HG03520 (cell line): ENCODE data around the gene ATP13A2.

Experiments used
- ATAC-seq: cut with Tn5 transposase; IDR thresholded peaks from one replicate; pipeline ENCODE4 v1.9.1; 2021; ENCODE audit warnings: mild to moderate bottlenecking, moderate library complexity; ENCODE audit not compliant: unreplicated experiment

The ATP13A2 gene

DNA sequence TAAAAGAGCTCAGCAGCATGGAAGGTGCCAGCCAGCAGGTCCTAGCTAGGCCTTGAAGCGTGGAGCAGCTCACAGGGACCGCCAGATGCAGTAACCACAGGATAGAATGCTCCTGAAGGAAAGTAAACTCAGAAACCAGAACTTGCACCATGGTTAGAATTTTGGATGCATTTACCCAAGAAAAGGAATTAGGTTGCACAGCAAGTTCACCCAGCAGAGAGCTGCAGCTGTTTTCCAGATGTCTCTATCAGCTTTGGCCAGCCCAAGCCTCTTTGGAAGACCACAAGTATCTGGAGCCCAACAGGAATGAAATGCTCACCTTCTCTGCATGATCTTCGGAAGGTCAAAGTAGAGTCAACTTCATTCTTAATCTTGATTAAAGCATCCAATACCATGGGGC lies 21.0 kb upstream of the ATP13A2 start:
- no peak for ATAC-seq

DNA sequence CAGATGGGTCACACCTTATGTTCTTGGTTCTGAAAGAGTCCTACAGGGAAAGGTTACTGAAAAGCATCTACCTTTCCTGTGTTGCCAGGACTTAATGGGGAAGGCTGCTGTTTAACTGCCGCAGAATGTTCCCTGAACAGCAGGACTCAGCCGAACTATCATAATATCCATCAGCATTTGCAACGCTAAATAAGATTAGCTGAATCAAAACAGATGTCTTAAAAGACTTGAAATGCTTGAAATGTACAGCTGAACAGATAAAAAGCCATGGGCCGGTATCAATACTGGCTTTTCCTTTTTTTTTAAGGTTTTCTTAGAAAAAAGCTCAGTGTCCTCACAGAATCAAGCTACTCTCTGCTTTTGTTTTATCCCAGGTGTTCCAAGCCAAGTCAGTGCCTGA lies 19.7 kb upstream of the ATP13A2 start:
- ATAC-seq = no peak

DNA sequence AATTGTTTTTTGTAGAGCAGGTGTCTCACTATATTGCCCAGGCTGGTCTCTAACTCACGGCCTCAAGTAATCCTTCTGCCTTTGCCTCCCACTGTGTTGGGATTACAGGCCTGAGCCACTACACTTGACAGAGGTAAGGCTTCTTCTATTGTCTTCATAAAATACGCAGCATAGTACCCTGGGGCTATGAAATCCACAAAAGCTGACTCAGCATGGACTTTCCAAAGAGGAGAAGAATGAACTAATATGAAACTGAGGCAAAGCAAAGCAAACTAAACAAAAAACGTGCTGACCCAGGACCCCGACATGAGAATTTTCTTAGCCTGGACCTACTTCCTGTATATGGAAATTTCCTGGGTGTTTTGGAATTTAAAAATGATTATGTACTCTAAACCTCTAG lies 18.5 kb upstream of the ATP13A2 start:
- no peak for ATAC-seq

DNA sequence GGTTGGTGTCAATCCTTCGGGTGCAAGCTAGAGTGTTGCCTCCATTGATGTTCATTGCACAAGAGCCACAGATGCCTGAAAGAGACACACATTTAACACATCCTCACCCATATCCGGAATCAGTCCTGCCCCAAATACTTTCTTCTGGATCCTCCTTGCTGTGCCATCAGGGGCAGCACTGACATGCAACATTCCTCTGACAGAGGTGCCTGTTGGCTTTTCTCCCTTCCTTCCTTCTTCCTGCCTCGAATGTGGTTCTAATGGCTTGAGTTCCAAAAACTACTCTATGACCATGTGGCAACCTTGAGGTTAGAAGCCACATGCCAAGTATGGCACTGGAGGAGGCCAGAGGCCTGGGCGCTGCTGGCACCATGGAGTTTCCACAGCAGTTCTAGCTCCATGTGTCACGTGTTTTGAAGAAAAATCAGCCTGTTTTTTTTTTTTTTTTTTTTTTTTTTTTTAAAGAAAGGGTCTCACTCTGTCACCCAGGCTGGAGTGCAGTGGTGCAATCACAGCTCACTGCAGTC lies 17.0 kb upstream of the ATP13A2 start:
- no peak for ATAC-seq

DNA sequence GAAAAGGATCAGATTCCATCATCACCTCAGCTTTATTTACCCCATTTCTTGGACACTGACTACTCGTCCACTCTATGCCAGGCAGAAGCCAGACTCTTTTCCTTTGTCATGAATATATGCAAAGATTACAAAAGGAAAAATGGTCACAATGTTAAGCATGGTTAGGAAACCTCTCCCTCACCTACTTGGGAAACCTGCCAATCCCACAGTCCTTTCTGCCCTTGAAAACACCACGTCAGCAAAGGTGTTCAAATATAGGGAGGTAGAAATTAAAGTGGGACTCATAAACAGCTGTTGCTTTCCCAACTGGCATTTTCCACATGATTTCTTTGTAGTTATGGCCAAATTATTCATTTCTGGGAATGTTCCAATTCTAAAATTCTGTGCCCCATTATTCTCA lies 16.2 kb upstream of the ATP13A2 start:
- ATAC-seq = no peak

DNA sequence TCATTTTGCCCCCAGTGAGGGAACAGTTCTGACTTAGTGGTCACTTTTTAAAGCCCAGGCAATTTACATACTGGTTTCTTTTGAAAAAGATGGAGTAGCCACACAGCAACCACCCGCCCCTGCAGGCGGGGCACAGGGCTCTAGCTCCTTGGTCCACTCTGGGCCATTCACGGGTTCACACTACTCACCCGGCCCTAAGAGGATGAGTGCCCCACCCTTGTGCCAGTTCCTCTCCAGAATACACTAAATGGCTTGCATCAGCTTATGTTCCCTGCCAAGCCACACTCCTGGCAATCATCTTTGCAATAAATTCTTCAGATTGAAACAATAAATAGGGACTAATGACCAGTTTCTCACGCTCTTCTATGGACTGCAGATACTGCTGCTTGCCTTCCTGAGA lies 15.7 kb upstream of the ATP13A2 start:
- ATAC-seq = no peak

DNA sequence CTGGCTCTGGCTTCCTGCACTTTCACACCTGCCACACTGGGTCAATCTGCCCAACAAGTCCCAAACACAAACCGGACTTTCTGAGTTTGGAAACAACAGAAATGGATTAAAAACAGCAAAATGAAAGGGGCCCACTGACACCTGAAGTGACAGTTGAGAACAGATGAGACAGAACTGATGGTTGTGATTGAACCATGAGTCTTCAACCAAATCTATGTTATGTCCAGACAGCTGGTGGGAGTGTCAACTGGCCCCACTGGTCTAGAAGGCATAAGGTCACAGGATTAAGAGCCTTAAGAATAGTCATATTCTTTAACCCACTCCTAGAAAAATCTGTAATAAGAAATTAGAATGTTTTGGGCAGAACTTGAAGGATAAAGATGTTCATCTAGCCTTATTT lies 13.0 kb upstream of the ATP13A2 start:
- ATAC-seq = no peak

DNA sequence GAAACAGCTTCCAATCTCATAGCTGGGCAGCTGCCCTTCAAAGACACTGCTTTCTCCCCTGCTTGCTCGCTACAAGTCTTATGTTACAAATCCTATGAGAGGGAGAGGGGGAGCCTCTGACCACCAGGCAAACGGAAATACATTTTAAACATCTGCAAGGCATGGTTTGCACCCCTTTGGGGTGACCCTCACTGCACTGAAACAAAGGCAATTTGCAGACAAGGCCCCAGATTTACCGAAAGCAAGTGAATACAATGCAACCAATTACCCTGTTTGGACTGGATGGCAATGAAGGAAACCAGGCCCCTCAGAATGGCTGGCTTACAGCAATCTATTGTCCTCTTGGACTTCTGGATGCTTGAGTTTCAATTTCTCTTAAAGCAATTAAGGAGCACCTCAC lies 11.8 kb upstream of the ATP13A2 start:
- ATAC-seq = no peak

DNA sequence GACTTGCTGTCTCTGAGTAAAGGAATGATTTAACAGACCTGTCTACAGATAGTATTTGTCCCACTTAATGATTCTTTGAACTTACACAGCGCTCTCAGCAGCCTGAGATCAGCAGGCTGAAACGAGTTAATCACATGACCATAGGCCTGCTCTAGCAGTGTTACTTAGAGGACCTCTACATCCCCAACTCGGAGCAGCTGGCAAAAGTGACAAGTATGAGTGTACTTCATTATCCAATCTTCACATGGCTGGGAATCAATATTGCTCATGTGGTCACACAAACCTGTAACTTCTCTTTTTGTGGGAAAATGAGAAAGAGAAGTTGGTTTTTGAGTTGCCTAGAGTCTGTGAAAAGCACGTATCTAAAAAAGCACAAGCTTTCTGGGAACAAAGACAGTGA lies 11.4 kb upstream of the ATP13A2 start:
- no peak for ATAC-seq

DNA sequence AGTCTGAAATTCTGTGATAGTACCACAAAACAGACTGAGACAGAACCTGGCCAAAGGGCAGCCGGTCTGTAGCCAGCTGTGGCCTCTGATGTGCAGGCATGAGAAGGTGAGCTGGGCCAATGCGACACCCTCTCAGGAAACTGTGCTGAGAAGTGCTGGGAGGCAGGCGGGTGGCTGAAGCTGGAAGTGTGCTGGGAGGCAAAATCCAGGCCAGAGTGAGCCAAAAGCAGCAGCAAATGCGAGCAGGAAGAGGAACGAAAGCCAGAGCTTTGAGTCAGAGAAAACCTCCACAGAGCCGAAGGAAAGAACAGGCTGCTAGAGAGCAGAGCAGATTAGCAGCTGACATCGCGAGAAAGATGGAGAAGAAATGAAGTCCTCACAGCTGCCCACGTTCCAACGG lies 10.2 kb upstream of the ATP13A2 start:
- no peak for ATAC-seq

DNA sequence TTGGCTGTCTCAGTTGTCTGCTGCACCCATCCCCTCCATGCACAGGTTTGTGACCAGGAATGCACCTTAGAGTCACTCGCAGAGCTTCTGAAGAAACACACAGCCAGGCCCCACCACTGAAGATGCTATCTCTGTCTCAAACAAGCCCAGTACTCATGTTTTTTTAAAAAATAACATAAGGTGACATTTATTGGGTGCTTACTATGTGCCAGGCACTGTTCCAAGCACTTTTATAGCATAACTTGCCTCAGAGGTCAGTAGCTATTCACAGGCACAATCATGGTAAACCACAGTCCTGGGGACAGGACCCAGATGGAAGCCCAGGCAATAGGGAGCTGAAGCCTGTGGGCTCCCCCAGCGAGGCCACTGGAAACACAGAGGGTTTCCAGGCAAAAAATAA lies 8.8 kb upstream of the ATP13A2 start:
- no peak for ATAC-seq

DNA sequence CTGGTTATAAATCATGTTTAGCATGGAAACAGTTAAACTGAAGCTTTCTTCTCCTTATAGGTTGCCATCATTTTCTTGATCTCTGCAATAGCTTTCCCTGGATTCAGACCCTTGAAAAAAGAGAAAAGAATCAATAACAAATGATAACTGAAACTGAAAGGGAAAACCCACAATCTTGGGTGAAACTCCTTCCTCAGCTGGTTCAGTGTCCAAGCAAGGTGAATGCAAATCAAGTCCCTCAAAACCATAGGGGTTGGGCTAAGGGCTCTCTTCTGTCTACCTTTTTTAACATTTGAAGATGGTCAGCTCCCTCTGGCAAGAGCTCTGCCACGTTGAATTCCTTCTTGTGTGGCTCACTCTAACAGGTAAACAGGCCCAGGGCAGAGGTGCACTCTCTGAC lies 7.1 kb upstream of the ATP13A2 start:
- no peak for ATAC-seq

DNA sequence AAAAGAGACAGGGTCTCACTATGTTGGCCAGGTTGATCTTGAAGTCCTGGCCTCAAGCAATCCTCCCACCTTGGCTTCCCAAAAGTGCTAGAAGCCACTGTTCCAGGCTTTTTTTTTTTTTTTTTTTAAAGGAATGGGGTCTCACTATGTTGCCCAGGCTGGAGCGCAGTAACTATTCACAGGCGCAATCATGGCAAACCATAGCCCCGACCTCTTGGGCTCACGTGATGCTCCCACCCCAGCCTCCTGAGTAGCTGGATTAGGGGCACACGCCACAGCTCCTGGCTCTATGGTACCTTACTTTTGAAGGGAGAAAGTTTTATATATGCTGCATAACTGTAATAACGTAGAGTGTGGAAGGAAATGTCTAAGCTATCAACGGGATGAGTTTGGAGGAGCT lies 5.7 kb upstream of the ATP13A2 start:
- no peak for ATAC-seq

DNA sequence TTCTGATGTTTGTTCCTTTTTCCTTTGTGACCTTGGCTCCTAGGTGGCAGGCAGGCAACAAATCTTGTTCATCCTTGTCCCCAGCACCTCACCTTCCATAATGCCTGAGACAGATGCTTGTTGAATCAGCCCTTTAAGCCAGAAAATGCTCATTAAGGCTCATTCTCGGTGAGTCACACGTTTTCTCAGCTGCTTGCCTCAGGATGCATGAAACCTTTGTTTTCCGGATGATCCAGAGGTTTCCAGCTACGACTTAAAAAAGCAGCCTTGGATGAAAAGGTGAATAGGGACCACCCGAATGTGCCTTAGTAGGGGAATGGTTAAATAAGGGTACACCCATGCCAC lies 4.6 kb upstream of the ATP13A2 start:
- no peak for ATAC-seq

DNA sequence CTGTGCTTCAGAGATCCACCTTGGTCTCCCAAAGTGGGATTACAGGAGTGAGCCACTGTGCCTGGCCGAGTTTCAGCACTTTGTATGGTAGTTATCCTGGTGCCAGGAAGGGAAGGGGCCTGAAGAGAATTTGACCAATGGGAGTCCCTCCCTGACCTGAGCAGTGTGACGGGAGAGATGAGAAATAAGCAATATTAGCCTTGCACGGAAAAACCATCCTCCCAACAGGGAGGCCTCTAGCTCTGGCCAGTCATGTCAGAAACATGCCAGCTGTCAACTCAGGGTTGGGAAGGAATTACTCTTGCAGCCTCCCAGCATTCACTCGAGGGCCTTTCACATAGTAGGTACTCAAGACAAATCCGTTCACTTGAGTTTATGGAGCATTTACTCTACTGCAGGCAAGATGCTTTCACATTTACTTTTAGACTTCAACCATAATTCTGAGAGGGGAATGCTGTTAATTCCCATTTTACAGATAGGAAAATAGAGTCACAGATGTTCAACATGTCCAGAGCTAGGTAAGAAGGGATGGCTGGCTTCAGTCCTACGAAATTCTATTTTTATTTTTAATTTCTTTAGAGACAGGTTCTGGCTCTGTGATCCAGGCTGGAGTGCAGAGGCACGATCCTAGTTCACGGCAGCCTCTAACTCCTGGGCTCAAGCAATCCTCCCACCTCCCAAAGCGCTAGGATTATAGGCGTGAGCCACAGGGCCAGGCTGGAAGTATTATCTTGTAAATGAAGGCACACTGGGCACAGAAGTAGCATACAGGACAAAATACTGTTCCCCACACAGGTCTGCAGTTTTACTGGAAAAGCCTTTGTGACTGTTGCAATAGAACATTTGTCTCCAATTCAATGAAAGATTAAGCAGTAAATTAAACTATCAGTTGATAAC lies 3.2 kb upstream of the ATP13A2 start:
- no peak for ATAC-seq

DNA sequence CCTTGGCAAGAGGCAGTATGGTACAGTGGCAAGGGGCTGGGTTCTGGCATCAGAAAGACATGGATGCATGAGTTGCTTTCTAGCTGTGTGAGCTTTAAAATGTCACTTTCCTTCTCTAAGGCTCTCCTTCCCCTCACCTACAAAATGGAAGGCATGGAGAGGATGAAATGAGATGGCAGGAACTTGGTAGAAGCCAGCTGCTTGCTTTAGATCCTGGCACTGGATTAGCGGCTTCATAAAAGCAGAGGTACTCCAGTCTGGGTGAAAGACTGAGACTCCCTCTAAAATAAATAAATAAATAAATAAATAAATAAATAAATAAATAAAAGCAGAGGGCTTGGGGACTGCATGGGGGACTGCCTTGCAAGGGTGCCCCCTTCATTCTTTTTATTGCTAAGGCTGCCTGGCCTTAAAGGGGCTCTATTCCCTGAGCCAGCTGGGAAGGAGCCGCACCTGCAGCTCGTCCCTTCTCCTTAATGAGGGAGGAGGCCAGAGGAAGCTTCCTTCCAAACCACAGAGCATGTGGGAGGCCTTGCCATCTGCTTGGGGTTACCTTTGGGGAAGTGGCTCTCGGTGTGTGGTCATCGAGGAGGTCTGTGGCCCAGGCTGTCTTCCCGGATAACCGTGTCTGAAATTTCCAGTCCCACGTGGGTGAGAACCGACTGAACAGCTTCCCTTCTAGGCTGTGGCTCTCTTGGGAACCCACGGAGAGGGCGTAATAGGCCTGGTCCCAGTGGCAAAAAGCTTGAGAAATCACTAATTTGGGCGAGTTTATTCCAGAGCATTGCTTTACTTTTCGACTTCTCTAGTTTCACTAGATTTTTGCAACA lies 2.0 kb upstream of the ATP13A2 start:
- ATAC-seq = no peak

DNA sequence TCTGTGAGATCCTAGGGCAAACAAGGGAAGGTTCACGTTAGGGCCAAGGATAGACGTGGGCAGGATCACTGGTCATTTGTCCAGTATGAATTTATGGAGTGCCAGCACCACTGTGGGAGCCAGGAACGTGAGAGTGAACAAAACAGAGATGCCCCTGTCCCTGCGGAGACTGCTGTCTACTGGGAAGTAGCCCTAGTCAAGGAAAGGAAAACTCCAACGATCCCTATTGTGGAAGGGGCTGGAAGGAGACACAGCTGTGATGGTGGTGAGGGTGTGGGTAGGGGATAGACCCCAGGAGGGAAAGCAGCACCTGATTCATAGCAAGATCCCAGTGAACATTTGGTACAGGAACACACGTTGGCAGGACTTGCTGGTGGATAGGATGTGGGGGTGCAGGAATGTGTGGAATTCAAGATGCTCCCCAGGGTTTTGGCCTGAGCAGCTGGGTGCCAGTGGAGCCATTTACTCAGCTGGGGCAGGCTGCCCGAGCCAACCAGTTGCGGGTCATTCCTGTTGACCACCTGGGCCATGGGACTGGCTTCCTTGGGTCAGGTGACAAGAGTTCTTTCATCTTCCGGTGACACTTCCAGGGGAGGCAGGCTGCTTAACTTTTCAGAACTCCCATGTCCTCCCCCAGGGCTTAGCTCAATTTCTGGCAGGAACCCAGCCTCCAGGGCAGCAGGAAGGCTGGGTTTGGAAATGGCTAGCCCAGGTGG lies 1.2 kb upstream of the ATP13A2 start:
- ATAC-seq = no peak

DNA sequence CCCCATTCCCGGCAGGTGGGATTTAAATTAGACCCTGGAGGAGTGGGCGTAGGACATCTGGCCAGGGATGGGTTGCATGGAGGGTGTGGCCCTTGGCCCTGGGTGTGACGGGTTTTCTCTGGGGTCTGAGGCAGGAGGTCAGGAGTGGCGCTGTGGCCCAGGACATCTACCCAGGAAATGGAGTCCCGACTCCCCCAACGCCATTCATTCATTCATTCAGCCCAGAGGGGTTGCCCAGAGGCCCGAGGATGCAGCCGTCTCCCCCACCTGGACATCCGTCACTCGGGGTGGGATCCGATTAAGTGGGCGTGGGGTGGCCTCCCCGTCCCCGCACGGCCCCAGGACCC lies 663 bp downstream of the ATP13A2 start:
- ATAC-seq = no peak

DNA sequence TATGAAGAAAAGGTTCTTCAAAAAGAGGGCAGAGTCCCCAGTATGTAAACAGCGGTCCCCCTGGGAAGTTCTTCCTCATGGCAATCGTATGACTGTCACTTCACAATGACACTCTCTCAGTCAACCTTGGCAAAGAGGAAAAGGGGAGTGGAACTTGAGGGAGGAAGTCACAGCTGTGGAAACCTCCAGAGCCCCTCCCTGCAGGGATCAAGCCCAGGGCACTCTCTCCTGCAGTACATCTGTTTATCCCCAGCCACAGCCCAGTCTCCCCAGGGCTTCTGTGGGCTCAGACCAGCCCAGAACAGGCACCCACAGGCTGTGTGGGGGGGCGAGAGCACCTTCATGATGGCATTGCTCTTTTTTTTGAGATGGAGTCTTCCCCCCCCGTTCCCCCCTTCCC lies 2.0 kb downstream of the ATP13A2 start:
- no peak for ATAC-seq

DNA sequence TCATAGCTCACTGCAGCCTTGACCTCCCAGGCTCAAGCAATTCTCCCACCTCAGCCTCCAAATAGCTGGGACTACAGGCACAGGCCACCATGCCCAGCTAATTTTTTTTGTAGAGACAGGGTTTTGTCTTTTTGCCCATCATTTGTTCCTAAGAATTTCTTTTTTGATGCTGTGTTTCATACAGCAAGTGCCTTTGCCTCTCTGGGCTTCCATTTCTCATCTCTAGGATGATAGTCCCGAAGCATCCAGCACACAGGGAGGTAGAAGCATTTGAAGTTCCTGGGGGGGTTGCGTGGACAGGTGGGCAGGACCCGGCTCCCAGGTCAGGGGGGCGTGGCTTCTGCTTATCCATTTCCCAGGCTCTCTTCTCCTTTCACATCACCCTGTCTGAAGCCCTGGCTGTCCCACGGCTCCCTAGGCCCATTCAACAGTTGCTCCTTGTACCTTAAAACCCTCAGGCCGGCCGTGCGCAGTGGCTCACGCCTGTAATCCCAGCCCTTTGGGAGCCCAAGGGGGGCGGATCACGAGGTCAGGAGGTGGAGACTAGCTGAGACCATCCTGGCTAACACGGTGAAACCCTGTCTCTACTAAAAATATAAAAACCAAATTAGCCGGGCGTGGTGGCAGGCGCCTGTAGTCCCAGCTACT lies 3.4 kb downstream of the ATP13A2 start:
- ATAC-seq = no peak

DNA sequence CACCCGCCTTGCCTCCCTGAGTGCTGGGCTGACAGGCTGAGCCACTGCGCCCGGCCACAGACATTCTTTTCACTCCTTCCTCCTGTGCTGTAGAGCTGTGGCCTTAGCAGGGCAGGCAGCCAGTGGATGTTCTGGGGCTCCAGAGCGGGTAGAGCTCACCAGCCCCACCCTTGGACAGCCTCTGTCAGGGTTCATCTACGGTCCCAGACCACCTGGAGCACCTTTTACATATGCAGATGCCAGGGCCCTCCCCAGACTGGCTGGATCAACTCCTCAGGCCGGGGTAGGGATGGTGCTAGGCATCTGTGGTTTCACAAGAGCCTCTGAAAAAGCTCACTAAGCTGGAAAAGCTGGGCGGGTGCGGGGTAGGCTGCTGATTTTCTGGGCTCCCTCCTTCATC lies 4.6 kb downstream of the ATP13A2 start:
- no peak for ATAC-seq
